GM12875 (cell line): Measurements from ENCODE around the gene KIF16B.

ENCODE experiments used
- H3K4me3 ChIP-seq: one replicate; pipeline ENCODE4 v1.5.1; 2011; ENCODE audit warnings: low read depth, low read length, control low read depth
- TF ChIP-seq, protein P1 (sequence below): IDR thresholded peaks from 2 replicates; pipeline ENCODE4 v1.5.1; 2011; ENCODE audit warnings: low read depth, mild to moderate bottlenecking, control low read depth, inconsistent platforms, low read length, moderate library complexity, borderline replicate concordance; ENCODE audit not compliant: insufficient read depth

The KIF16B gene

DNA sequence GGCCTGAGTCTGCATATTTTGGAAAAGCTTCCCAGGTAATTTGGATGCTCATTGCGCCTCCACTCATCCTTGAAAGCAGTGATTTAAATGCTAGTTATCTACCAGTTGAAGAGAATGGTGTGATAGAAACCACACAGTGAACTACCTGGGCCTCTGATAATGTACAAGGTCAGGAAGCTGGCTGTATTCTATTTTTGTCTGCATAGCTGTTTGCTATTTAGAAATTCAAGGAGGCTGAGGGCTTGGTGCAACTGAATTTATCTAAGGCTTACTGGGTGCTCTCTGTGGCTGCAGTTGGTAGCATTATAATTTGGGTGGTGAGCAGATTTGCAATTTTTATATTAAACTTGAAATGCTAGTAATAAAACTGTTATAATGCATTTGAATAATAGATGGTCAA lies 245.6 kb downstream of the KIF16B start:
- no peak overlapping the region for H3K4me3 ChIP-seq
- TF ChIP-seq, protein P1, sequence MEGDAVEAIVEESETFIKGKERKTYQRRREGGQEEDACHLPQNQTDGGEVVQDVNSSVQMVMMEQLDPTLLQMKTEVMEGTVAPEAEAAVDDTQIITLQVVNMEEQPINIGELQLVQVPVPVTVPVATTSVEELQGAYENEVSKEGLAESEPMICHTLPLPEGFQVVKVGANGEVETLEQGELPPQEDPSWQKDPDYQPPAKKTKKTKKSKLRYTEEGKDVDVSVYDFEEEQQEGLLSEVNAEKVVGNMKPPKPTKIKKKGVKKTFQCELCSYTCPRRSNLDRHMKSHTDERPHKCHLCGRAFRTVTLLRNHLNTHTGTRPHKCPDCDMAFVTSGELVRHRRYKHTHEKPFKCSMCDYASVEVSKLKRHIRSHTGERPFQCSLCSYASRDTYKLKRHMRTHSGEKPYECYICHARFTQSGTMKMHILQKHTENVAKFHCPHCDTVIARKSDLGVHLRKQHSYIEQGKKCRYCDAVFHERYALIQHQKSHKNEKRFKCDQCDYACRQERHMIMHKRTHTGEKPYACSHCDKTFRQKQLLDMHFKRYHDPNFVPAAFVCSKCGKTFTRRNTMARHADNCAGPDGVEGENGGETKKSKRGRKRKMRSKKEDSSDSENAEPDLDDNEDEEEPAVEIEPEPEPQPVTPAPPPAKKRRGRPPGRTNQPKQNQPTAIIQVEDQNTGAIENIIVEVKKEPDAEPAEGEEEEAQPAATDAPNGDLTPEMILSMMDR: no peak

DNA sequence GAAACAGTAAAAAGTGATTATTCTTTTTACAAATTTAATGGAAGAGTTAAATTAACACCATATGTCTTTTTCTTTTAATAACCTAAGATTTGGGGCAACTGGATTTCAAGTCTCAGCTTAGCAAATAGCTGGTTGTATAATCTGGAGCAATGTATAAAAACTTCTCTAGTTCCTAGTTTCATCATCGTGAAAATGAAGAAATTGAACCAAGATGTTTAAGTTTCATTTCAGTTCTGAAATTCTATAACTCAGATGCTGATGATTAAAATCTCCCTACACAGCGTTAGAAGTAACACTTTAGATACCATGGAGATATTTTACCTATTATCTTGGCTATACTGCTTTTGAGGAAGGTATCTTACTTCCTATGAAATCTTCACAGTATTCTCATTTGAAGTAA lies 252.0 kb downstream of the KIF16B start:
- TF ChIP-seq, protein P1: no peak

DNA sequence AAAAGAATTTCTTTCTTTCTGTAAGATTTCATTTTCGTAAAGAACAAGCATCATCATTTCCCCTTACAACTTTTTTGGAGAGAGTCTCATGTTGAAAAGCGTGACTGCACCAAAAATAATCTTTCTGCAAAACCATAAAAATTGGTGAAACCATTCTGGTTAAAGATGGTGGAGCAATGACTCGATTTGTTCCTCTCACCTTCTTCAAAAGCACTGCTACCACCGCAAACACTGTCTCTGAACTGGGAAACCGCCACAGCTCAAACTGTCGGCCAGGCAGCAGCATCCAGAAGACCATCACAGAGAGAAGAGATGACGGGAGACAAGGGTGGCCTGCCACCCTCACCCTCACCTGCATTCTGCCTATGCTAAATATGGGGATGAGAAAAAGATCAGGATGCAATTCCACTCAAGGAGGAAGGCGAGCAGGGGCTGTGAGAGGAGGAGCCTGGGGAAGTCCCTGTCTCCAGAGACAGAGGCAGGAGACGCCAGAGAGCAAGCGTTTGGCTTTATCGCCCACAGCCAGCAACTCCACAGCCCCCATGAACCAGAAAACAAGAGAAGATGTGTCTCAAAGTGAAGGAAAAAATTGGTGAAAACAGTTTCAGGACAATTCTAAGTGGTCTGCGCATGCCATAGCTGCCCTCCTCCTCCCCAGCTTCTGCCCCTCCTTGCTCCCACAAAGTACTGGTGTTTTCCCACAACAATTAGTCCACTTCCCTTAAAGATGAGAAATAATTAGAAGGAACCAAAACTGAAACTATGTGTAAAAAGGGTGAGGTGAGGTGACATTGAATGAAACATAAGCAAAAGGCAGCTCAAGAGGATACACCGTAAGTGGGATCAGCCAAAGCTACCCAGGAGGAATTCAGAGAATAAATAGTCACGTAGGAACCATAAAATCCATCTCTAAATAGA lies 255.5 kb downstream of the KIF16B start:
- H3K4me3 ChIP-seq: no peak overlapping the region
- TF ChIP-seq, protein P1: no peak

More for the DNA sequence above, 252.0 kb downstream of the KIF16B start:
- no peak overlapping the region for H3K4me3 ChIP-seq

DNA sequence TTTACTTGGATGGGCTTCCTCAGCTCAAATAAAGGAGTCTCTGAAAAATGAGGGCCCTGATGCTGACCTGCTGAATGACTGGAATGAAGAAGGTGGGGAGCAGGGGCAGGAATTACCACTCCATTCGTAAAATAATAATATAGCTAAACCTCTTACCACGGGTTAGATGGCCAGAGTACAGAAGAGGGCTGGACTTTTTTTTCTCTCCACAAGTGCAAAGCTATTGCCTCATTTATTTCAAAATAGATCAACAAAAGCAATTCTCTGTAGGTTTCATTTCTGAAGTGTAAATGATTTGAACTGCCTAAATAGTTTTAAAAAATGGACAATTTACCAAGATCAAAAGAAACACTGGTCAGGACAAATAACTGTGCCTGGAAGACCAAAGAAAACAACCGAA lies 256.7 kb downstream of the KIF16B start:
- TF ChIP-seq, protein P1: no peak
- H3K4me3 ChIP-seq: no peak overlapping the region

DNA sequence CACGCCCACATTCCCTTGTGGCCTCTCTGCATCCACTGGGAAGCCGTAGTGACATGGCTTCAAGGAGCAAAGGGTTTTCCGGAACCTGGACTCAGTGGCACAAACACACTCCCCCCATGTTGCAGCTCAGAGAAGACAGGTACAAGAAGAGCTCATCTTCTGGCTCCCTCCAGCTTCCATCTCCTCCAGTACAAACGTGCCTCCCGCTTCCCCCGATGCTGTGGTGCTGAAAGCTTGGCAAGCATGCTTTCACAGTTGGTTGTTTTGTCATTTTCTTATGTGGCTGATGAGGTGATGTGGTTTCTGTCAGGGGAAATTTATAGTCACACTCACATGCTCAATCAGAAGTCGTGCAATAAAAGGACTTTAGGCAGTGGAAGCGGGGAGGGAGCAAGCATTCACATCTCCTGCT lies 258.5 kb downstream of the KIF16B start:
- TF ChIP-seq, protein P1: no peak
- no peak overlapping the region for H3K4me3 ChIP-seq

DNA sequence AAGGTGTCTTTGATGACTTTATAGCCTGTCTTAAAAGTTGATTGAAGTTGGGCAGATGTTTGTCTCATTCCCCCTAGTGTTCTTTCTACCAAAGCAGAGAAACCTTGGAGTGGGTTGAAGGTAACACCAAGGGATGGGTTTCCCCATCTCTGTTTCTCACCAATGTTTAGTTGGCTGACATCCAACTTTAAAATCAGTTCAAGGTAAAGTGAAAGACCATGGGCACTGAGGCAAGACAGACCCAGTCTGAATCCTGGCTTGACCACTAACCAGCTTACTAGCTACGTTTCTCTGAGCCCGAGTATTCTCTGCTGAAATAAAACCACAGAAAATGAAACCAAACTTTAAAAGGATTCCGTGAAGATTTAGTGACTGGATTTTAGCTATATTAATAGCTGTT lies 258.9 kb downstream of the KIF16B start:
- TF ChIP-seq, protein P1: no peak
- no peak overlapping the region for H3K4me3 ChIP-seq

DNA sequence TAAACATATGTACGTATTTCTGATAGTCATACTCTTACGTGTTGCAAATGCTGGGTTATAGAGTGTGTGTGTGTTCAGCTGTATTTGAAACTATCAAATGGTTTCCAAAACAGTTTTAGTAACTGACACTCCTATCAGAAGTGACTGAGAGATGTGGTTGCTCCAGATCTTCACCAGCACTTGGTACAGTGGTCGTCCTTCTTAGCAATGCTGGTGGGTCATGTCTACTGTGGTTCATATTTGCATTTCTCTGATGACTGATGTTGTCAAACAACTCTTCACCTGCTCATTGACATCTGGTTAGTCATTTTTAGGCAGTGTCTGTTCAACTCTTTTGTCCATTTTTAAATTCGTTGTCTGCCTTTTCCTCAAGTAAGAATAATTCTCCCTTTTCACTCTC lies 259.3 kb downstream of the KIF16B start:
- H3K4me3 ChIP-seq: no peak overlapping the region
- TF ChIP-seq, protein P1: no peak
